ENCODE data around the gene ZBTB40. TPM values are rescaled to one million over a fixed set of nuclear protein-coding genes. Genes with fewer than 3 reads are reported as not detected.

The ZBTB40 gene
- total RNA-seq, 4 donors from 2014 or later: 5.9 to 14.3 (median 8.8) TPM

DNA sequence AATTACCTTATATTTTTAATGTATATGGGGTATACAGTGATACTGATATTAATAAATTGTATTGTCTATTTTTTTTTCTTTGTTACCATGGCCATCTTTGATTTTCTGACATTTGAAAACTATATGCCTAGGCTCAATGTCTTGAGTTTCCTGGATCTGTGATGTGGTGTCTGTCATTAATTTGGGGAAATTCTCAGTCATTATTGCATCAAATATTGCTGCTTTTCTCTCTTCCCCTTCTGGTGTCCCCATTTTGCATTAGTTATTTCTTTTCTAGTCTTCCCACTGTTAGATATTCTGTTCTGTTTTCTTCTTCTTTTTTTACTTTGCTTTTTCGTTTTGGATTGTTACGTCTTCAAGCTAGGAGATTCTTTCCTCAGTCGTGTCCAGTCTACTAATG, 33.8 kb downstream of the ZBTB40 start:
- DNase-seq: no peak
- peaks cover 0 to 7% (median 0%) of the 10 kb centered on the region in 3 donors for H3K36me3 ChIP-seq
- intact Hi-C loops (cut with DNase I): no loop called here
- H3K9me3 ChIP-seq: no peaks in the 10 kb centered on the region
- no peak overlapping the region for H3K27ac ChIP-seq
- TF ChIP-seq, protein P1, sequence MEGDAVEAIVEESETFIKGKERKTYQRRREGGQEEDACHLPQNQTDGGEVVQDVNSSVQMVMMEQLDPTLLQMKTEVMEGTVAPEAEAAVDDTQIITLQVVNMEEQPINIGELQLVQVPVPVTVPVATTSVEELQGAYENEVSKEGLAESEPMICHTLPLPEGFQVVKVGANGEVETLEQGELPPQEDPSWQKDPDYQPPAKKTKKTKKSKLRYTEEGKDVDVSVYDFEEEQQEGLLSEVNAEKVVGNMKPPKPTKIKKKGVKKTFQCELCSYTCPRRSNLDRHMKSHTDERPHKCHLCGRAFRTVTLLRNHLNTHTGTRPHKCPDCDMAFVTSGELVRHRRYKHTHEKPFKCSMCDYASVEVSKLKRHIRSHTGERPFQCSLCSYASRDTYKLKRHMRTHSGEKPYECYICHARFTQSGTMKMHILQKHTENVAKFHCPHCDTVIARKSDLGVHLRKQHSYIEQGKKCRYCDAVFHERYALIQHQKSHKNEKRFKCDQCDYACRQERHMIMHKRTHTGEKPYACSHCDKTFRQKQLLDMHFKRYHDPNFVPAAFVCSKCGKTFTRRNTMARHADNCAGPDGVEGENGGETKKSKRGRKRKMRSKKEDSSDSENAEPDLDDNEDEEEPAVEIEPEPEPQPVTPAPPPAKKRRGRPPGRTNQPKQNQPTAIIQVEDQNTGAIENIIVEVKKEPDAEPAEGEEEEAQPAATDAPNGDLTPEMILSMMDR (IDR thresholded peaks at IDR 0.05): no peak
- TF ChIP-seq POLR2A (IDR thresholded peaks at IDR 0.05): no peak
- WGBS, 2 donors: 74 to 95% methylated on average over 3 of the region's 3 CpGs
- no peaks in the 10 kb centered on the region for H3K27me3 ChIP-seq
- no peak overlapping the region for H3K4me3 ChIP-seq
- no peaks in the 10 kb centered on the region for H3K4me1 ChIP-seq

DNA sequence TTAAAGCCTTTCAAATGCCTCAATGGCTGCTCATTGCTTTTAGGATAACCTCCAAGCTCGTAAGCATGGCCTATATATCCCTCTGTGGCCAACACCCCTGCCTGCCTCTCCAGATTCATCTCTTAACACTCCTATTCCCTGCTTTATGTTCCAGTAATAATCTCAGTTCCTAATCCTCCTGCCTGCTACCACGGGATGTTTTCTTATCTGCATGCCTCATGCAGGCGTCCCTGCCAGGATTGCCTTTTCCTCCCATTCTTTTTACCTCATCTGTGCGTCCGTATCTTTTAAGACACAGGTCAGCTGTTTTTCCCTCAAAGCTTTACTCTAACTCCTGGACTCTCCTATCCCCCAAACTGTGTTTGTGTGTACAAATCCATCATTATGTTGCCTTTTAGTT, 36.1 kb downstream of the ZBTB40 start:
- H3K27ac ChIP-seq: no peak overlapping the region
- H3K4me1 ChIP-seq: no peaks in the 10 kb centered on the region
- intact Hi-C loops (cut with DNase I): no loop called here
- H3K4me3 ChIP-seq: no peak overlapping the region
- no peak for DNase-seq
- H3K9me3 ChIP-seq: no peaks in the 10 kb centered on the region
- H3K27me3 ChIP-seq: no peaks in the 10 kb centered on the region
- no peak for TF ChIP-seq POLR2A (IDR thresholded peaks at IDR 0.05)
- TF ChIP-seq, protein P1 (IDR thresholded peaks at IDR 0.05): no peak
- peaks cover 0 to 31% (median 0%) of the 10 kb centered on the region in 3 donors for H3K36me3 ChIP-seq
- WGBS, 2 donors: 77 to 79% methylated on average over 5 of the region's 5 CpGs

DNA sequence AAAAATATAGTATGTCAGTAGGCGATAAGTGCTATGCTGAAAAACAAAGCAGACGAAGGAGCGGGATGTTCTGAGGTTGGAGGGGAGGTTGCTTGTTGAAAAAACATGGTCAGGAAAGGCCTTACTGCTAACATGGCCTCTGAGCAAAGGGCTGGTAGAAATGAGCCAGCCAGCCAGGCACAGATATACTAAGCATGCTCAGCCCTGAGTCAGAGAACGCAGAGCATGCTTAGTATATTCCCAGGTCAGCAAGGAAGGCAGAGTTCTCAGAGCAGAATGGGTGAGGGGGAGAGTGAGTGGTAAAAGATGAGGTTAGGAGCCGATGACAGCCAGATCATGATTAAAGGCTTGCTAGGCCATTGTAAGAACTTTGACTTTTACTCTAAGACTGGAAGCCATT, 36.7 kb downstream of the ZBTB40 start:
- Histone ChIP-seq H3K27ac (no peak overlapping the region), H3K4me1 (no peaks in the 10 kb centered on the region), H3K4me3 (no peak overlapping the region), H3K27me3 (no peaks in the 10 kb centered on the region), H3K9me3 (no peaks in the 10 kb centered on the region), H3K36me3 (peaks cover 0 to 36% (median 0%) of the 10 kb centered on the region in 3 donors)
- intact Hi-C loops (cut with DNase I): no loop called here
- 91 to 92% methylated on average over 5 of the region's 5 CpGs for WGBS, 2 donors
- DNase-seq: no peak
- no peak for TF ChIP-seq POLR2A (IDR thresholded peaks at IDR 0.05)
- TF ChIP-seq, protein P1 (IDR thresholded peaks at IDR 0.05): no peak

DNA sequence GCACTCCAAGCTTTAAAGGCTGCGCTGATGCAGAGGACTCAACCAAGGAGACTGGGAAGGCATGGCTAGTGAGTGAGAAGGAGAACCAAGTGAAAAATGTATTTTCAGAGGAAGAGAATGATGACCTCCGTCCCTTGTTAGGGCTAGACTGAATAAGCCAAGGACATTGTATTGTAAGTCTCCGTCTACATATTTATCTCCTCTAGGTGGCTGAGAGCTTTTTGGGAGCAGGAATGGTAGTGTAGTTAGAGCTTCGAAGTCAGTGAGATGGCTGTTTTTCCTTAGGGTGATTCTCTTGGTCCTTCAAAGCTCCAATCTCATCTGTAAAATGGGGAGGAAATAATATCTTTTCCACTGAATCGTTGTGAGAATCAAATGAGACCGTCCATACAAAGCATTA, 37.6 kb downstream of the ZBTB40 start:
- H3K27me3 ChIP-seq: no peaks in the 10 kb centered on the region
- no peaks in the 10 kb centered on the region for H3K4me1 ChIP-seq
- H3K4me3 ChIP-seq: no peak overlapping the region
- DNase-seq: no peak
- intact Hi-C loops (cut with DNase I): no loop called here
- H3K9me3 ChIP-seq: no peaks in the 10 kb centered on the region
- 95 to 99% methylated on average over 6 of the region's 6 CpGs for WGBS, 2 donors
- TF ChIP-seq, protein P1 (IDR thresholded peaks at IDR 0.05): no peak
- no peak for TF ChIP-seq POLR2A (IDR thresholded peaks at IDR 0.05)
- peaks cover 0 to 46% (median 0%) of the 10 kb centered on the region in 3 donors for H3K36me3 ChIP-seq
- H3K27ac ChIP-seq: no peak overlapping the region

DNA sequence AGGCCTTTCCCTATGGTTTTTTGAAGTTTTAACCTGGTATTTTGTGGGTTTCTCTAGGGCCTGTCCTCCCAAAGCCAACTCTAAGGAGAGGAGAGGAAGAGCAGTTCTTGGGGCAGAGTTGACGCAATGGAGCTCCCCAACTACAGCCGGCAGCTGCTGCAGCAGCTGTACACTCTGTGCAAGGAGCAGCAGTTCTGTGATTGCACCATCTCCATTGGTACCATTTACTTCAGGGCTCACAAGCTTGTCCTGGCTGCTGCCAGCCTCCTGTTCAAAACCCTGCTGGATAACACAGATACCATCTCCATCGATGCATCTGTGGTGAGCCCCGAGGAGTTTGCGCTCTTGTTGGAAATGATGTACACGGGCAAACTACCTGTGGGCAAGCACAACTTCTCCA, 38.2 kb downstream of the ZBTB40 start:
- 97 to 100% methylated on average over 4 to 5 of the region's 6 CpGs for WGBS, 2 donors
- Histone ChIP-seq H3K9me3 (no peaks in the 10 kb centered on the region), H3K27ac (no peak overlapping the region), H3K4me1 (no peaks in the 10 kb centered on the region), H3K27me3 (no peaks in the 10 kb centered on the region), H3K36me3 (peaks cover 0 to 51% (median 0%) of the 10 kb centered on the region in 3 donors), H3K4me3 (no peak overlapping the region)
- no peak for DNase-seq
- intact Hi-C loops (cut with DNase I): no loop called here
- TF ChIP-seq, protein P1 (IDR thresholded peaks at IDR 0.05): no peak
- TF ChIP-seq POLR2A (IDR thresholded peaks at IDR 0.05): no peak

Measured in esophagus squamous epithelium (tissue), 5 donors.